Anterior cingulate cortex (tissue), 58 donors: Measurements from ENCODE around the gene BFSP1.

ENCODE experiments used
- DNase-seq, 58 donors: peaks; one replicate each; lab custom pipeline; 2025; lab: John Stamatoyannopoulos, UW

The BFSP1 gene

DNA sequence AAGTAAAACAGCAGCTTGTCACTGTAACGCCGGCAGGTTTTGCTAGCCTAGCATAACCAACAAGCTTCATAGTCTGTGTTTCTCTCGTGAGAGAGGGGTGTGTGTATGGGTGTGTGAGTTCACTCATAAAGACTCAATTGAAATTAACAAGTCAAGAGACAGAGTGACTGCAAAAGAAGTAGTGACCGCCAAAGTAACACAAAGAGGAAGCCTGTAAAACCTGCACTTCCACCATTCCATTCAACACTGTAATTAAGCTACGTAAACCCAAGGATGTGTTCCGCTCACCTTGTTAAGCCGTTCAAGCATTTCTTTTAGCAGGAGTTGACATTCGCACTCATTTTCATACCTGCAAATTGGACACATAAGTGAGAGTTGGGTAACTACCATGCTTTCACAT is 6.6 kb downstream of the BFSP1 start:
- no peak for DNase-seq

DNA sequence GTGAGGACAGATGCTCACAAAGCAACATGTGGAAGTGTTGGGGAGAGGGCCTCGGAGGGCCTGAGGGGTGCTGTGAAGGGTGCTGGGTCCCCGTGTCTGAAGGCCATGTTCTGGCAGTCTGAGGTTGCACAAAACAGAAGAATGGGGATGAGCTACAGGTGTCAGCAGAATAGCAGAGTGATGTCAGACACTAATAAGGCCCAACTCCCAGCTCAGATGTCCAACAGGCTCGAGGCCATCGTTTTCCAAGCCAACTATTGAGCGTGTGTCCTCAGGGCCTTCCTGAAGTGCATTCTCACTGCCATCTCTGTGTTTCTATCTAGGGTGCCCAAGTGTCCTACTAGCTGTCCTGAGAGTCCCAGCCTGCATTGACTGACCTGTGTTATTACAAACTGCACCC is 7.9 kb downstream of the BFSP1 start:
- no peak for DNase-seq

DNA sequence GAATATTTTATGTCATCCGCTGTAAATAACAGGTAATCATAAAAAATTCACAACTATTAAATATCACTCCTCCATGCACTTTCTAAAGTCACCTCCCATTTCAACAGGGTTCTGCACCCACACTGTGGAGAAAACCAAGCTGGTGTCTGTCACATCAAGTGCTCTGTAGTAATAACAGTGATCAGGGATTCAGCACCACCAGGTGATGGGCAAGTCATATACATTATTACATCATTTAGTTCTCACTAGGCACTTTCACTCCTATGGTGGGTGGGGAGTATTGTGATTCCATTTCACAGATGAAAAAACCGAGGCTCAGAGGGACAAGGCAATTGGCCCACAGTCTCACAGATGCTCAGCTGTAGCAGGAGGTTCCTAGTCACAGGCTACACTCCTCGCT is 8.7 kb downstream of the BFSP1 start:
- DNase-seq = no peak

DNA sequence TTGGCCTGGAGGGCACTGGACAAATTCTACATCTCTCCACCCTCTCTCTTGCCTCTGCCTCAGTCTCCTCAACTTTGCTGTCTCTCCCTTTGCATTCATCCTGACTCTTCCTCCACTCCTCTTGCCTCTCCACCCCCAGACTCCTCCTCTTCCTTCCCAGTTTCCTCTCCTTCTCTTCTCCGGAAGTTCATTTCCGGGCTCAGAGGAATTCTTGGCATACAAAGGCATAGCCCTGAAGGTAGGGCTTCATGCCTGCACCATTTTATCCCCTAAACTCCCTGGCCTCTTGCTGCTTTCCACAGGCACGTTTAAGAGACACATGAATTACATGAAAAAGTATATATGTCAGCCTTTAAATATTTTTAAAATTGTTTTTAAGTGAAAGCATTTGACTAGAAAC is 10.6 kb downstream of the BFSP1 start:
- no peak for DNase-seq

DNA sequence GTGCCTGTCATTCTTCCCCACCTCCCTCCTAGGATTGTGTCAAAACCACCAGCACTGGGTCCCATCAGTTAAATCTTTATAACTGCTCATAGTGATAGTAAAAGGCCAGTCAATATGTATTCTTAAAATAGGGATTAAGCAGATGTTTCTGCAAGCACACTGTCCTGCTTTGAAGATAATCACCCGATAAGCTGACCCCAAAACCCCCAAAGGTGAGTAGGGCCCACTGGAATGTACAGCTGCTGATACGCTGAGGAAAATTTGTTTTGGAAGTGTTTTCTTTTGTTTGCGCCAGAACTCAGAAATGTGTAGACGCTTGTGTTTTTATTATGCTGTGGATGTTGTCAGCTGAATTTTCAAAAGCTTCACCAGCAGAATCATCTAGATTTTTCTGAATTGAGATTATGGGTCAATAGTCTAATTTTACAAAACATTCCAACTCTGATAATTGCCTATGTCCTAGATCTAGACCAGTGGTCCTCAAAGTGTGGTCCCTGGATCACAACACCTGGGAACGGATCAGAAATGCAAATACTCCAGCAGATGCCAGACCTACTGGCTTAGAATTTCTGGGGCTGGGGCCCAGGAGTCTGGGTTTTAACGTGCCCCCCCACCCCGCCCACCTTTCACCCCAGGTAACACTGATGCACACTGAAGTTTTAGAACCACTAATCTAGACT is 11.4 kb downstream of the BFSP1 start:
- DNase-seq = no peak

DNA sequence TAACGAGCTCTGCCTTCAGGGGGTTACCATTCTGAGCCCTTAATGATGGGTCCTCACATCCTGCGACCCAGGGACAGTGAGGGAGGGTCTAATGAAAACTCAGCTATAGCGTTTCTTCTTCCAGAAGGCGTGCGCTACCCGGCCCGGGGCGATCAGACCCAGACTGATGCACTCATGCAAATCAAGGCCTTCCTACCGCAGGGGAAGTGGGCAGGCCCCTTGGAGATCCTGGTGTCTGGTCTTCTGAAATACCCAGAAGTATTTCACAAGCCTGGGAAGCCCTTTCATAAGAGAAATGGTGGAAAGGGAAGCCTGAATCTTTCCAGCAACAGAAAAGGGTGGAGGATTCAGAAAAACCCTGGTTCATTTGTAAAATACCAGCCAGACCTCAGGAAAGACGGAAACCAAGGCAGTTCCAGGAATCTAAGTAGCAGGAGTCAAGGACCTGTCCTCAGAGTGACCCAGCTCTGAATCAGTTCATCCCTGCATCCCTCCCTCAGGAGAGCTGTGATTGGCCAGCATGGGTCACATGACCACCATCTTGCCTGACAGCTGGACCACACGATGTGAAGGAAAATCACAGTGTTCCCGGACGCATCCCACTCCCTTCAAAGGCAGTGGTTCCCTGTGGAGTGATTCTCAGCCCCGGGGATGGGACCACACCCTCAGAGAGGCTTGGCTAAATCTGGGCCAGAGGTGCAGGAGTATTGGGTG is 12.7 kb downstream of the BFSP1 start:
- peak in 7 of 58 donors; percentile 5 to 9 (median 7) for DNase-seq

DNA sequence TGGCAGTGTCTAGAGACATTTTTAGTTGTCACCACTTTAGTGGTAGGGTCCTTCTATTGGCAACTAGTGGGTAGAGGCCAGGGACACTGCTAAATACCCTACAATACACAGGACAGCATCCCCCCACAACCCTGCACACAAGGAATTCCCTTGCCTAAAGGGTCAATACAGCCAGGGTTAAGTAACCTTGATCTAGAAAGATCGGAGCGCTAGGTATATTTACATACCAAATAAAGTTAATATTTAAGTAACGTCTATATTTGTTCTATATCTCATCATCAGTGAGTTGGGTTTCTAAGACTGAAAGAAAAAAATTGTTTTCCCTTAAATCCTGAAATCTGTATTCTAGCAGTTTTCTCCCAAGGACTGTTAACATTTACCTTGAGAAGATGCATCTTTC is 16.1 kb downstream of the BFSP1 start:
- no peak for DNase-seq

DNA sequence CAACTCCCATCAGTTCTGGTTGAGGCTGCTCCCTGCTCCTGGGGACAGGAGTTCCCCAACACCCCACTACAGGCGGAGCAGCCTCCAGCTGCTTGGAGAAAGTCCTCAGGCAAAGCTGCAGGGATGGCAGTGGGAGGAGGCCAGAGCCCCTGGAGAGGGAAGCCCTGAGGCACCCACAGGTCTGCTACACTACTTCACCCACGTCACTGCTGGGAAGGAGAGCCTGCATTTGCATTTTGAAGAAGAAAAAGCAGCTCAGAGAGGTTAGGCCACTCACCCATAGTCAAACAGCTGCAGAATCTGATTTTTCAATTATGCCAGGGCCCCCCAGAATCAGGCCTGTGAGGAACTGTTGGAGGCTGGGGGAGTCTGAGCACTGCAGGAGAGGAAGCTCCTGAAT is 17.2 kb downstream of the BFSP1 start:
- no peak for DNase-seq

DNA sequence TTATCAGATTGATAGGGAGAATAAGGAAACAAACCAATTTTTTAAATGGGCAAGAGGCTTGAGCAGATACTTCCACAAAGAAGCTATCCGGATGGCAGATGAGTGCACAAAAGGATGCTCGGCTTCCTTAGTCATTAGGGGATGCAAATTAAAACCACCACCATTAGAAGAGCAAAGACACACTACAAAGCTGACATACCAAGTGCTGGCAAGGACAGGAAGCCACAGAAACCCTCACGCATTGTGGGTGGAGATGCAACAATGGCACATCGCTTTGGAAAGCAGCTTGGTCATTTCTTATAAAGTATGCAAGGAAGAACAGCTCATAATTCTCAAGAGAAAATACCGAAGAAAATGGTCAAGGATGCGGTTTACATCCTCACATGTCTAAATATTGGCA is 19.8 kb downstream of the BFSP1 start:
- DNase-seq = no peak

DNA sequence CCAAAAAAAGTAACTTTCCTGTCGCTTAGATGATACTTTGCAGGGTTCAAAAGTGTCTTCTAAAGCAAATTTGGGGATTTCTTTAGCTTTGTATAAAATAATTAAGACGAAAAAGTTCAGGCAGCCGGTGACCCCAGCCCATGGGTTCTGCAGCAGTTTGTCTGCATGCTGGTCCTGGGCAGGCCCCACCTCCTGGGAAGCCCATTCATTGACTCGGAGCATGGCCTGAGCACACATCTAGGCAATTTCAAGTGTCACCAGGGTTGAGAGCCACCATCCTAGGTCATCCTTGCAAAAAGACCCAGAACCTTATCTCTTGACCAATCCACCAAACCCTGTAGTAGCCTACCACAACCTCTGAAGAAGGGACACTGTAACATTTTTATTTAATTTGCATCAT is 20.6 kb downstream of the BFSP1 start:
- DNase-seq = no peak

DNA sequence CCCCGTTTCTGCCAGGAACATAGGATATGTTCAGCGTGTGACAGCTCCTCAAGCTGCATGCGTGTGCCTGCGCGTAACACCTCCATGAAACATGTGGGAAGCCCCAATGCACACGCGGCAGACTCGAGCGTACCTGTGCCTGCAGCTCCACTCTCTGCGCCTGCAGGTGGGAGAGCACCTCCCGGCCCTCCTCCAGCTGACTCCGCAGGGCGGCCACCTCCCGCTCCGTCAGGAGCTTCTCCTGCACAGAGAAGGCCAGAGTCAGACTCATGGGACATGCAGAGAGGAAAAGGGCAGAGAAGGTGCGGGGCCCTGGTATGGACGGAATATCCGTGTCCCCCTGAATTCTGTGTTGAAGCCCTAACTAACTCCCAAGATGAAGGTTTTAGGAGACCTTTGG is 22.4 kb downstream of the BFSP1 start:
- DNase-seq = no peak

DNA sequence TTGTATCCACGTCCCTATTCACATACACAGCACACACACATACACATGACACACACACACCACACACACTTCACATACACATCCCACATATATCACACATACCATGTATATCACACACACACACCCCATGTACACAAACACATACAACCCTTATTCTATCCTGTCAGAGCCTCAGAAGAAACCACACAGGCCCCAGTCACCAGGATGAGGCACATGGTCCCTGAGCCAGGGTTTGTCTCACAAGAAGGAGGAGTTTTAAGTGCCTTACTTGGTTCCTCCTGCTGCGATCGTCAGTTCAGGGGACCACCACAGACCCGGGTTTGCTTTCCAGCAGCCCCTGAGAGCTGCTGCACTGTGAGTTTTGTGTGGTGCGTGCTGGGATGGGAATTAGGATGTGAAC is 23.6 kb downstream of the BFSP1 start:
- DNase-seq = no peak

DNA sequence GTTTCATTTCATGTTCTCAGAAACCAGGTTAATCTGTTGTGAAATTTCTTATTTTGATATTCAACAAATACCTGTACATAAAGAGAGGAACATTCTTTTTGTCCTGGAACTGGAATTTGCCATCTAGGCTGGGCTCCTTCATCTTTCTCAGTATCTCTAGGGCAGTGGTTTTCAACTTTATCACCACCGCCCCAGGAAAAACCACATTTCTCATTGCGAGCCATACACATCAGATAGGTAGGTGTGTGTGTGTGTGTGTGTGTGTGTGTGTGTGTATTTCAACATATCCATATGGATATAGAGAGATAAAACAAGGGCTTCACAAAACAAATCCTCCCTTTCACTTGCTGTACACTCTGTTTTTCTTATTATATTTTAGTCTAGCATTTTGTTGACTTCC is 24.1 kb downstream of the BFSP1 start:
- no peak for DNase-seq

DNA sequence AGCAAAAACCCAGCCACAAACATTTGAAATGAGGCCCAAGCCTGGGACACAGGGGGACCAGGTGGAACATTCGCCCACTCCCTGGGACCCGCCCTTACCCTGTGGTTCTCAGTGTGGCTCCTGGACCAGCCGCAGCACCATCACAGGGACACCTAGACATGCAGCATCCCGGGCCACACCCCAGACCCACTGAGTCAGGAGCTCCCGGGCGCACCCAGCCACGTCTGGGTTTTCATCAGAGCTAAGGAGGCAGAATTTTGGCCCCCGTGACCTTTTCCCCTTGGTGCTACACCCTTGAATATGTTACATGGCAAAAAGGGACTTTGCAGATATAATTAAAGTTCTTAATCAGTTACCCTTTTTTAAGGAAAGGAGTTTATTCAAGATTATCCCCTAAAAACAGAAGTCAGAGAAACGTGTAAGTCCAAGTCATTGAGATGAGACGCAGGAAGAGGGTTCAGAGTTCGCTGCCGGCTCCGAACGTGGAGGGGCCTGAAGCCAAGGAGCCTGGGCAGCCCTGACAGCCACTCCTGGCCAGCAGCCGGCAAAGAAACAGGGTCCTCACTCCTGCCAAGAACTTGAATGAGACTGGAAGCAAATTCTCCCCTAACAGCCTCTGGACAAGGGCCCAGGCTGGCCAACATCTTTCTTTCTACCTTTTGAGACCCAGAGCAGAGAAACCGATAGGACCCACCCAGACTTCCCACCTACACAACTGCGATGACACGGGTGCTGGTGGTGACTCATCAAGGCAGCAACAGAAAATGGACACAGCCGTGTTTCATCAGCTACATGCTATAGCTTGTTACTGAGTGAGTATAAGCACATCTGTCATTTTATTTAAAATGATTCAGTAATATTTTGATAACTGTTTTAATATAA is 25.3 kb downstream of the BFSP1 start:
- DNase-seq = peak in 3 of 58 donors; percentile 7 to 23 (median 18)

DNA sequence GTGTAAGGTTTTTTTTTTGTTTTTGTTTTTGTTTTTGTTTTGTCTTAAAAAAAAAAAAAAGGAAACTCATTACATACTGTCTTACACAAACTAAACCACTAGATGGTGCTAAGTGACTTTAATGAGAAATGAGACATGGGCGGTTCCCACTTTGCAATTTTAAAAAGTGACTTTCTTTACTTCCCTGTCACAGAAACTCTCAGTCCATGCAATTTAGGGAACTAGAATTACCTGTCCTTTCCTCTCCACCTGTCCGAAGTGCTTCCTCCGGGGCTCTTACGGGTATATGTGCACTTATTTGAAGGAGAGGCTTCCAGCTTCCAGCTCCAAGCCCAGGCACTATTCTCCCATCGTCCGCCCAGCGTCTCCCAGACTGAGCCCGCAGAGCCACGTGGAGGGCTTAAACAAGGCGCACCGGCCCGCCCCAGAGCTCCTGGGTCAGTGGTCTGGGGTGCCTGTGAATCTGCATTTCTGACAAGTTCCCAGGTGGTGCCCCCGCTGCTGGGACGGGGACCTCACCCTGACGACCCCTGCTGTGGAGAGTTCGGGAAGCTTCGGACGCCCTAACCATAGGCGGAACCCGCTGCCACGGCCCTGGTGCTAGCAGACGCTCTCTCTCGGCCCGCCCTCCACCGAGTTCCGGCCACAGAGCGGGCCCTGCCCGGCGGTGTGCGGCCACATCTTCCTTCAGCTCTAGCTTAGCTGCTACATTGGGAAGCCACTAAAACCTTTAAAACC is 26.1 kb downstream of the BFSP1 start:
- peak in 21 of 58 donors; percentile 6 to 52 (median 15) for DNase-seq

DNA sequence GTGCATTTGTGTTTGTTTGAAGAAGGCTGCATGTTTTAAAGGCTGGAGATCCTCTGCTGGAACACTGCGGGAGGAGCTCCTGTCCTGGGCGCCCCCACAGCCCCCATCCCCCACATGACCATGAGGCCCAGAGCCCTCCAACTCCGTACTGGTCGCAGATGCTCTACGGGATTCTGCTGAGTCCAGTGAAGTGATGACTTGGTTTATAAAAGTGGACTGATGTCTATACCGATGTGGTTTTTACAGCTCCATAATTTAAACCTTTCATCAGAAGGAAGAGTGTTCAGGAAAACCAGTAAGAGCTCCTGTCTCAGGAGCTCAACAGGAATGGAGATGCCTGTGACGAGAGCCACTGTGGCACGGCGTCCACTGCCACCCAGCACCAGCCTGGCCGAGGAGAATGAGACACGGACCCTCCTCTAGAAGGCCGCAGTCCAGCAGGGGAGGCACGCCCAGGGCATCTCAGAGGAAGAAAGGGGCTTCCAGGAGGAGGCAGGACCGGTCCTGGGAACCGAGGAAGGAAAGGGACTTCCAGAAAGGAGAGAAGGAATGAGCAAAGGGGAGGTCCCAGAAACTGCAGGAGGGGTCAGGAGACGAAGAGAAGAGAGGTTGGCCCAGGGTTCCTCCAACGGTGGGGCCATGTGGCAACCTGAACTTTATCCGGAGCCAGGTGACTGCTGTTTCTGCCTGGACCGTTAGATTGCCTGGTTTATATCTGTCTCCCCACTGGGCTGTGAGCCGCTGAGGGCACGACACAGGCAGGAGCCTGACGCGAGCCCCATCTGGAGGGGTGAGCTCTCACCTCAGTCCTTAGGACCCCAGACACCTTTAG is 26.9 kb downstream of the BFSP1 start:
- no peak for DNase-seq

DNA sequence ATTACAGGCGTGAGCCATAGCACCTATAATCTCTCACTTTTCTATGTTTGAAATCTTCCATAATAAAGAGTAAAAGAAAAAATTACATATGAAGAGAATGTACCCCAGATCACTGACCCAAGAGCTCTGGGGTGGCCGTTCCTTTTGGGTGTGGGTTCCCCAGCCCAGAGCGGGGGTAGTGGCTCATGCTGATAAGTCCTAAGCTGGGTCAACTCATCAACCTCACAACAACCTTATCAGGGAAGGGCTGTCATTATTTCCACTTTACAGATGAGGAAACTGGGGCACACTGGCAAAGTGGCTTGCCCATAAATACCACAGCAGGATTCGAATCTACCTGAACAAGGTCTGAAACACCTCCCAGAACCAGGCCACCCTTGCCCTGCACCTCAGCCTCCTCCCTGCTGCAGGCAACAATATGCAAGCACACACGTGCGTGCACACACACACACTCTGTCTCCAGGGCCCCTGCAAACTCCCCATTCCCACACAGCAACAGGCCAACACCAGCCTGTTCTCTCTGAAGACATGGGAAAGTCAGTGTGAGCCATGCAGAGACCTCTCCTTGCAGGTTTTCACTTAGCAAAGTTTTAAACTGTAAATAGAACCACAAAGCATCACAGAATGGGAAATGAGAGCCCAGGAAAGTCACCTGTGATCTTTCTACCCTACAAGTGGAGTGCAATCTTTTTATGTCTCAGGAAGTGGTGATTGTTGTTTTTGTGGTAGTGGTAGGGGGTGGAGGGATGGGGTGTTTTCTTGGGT is 27.7 kb downstream of the BFSP1 start:
- DNase-seq = no peak

DNA sequence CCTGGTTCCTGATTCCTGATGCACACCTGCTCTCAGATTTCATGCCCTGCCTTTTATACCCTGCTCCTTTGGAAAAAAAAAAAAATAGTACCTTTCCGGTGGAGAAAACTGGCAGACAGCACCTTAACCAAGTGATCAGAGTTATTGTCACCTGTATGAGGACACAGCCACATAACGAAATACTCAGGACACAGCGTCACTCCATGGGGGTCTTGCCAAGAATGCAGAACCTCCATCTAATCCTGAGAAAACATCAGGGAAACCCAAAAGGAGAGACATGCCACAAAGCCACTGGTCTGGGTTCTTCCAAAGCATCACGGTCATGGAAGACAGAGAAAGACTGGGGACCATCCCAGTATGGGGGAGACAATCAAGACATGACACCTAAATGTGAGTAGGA is 29.1 kb downstream of the BFSP1 start:
- no peak for DNase-seq

DNA sequence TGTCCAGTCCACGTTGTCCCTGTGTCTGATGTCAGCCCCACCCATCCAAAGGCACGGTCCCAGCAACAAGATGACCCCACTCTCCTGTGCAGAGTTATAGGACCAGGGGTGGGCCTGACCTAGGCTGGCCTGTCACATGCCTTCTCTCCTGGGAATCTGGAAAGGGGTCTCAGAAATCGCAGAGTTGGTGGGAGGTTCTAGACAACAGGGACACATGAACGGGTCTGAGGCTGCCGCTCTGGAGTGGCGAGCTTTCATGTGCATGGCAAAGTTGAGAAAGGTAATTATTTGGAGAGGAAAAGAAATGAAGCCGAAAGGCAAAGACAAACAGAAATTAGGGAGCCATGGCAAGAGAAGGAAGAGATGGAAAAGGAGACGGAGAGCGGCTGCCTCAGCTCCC is 29.5 kb downstream of the BFSP1 start:
- no peak for DNase-seq
